RPMI7951 (cell line): Measurements from ENCODE around the gene STMN3. TPM values are rescaled to one million over a fixed set of nuclear protein-coding genes. Genes with fewer than 3 reads are reported as not detected.
"Not testable (repeated sequence)": the region's sequence is repeated elsewhere in the genome, so short reads cannot be mapped to it uniquely, and the experiment has no call there.

Source experiments
- DNase-seq: peaks from one replicate; pipeline ENCODE4 v3.0.0-alpha.2; 2012; ENCODE audit warnings: low read depth
- total RNA-seq: library from RNA; depleted of rRNA; stranded (reverse); fragments of >200 nt; shearing (Covaris generic); gene quantifications from 2 replicates; pipeline ENCODE4 v1.2.3, GENCODE V29; 2014

The STMN3 gene
- total RNA-seq, 1 experiment from 2014 or later: 75.3 TPM

DNA sequence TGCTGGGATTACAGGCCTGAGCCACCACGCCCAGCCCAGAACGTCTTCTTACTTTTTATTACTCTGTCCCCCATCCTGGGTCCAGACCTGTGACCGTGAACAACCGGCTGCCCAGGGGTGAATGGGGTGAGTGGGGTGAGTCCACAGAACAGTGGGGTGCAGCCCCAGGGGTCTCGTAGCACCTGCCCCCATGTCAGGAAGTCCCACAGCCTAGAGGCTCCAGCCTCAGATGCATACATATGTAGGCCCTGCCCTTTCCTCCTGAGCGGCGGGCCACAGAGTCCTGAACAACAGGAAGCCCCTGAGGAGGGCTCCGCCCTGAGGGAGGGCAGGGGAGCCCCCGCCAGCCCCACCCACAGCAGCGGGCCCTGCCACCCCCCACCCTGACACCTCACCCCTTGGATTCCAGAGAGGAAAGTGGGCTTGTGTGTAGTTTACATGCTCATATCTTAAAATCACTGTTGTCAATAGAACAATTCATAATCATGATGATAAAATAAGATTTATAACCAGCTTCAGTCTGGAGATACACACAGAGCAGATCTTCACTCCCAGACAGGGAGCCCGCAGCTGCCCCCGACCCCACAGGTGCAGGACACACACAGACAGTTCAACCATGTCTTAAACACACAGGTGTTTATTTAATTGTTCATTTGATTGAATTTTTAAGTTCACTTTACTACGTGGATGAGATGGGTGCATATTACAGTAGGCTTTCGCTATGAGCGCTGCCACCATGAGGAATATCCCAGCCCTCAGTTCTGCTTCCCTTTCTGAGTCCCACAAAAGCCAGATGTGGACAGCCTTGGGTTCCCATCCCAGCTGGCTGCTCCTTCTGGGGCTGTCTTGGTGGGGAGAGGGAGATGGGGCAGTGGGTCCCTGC is 13.9 kb downstream of the STMN3 start:
- no peak for DNase-seq

DNA sequence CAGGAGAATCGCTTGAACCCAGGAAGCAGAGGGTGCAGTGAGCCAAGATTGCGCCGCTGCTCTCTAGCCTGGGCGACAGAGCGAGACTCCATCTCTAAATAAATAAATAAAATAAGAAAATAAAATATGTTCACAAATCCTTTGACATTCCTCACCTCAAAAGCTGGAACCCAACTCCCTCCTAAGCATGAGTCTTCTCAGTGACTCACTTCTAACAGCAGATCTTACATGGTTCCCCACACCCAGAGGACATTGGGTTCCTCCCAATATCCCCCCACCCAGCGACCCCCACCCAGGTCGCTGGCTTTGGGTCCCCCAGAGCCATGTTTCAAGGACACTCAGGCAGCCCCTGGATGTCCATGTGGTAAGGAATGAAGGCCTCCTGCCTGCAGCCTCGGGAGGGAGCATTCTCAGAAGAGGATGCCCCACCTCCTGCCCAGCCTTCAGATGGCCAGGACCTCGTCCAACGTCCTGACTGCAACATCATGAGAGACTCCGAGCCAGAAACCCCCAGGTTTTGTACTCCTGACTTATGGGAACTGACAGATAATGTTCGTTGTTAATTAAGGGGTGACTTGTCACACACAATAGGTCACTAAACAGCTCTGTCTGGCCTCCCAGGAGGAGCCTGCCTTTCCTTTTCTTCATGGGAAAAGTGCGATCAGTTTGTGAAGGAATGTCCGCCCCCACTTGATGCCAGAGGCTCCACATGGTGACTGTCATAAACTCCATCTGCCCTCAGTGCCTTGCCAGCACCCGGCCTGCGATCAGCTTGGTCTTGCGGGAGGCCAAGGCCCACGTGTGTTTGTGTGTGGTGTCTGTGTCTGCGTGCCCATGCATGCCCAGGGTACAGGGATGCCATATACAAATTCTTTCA is 16.2 kb downstream of the STMN3 start:
- no peak for DNase-seq

DNA sequence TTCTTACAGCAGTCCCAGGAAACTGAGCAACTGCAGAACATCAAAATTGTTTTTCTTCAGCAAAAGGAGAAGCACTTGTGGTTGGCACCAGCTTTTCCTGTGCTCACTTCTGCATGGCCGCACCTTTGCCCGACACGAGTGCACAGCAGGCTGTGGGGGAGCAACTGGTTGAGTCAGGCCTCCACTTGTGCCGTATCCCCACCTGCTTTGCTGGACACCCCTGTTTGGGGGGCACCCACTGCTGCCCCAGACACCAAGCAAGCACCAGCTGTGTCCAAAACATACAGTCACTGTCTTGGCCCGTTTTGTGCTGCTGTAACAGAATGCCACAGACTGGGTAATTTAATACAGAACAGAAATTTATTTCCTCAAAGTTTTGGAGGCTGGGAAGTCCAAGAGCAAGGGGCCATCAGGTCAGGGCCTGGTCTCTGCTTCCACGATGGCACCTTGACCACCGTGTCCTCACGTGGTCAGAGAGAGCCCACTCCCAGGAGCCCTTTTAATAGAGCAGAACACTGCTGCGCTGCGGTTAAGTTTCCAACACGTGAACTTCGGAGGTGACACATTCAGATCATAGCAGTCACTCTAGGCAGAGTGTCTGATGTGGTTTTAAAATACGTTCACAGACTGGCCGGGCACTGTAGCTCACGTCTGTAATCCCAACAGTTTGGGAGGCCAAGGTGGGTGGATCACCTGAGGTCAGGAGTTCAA is 17.6 kb downstream of the STMN3 start:
- no peak for DNase-seq

DNA sequence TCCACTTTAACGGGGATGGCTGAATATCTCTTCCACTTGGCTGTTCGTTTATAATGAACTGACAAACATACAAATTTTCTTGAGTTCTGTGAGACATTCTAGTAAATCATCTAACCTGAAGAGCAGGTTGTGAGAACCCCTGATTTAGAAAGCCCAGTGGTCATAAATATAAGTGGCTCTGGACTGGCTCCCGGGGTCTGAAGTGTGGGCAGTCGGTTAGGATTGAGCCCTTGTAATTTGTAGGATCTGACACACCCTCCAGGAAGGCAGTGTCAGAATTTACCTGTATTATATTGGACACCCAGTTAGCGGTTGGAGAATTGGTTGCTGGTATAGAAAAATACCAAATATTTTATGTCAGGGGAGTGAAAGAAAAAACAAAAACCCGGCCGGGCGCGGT is 19.5 kb downstream of the STMN3 start:
- no peak for DNase-seq

DNA sequence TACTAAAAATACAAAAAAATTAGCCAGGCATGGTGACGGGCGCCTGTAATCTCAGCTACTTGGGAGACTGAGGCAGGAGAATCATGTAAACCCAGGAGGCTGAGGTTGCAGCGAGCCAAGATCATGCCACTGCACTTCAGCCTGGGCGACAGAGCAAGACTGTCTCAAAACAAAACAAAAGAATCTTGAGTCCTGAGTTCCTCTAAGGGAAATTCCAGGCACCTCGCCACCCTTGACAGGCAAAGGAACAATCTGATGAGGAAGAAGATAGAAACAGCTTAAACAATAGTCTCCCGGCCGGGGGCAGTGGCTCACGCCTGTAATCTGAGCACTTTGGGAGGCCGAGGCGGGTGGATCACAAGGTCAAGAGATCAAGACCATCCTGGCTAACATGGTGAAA is 21.8 kb downstream of the STMN3 start:
- not testable (repeated sequence) for DNase-seq

DNA sequence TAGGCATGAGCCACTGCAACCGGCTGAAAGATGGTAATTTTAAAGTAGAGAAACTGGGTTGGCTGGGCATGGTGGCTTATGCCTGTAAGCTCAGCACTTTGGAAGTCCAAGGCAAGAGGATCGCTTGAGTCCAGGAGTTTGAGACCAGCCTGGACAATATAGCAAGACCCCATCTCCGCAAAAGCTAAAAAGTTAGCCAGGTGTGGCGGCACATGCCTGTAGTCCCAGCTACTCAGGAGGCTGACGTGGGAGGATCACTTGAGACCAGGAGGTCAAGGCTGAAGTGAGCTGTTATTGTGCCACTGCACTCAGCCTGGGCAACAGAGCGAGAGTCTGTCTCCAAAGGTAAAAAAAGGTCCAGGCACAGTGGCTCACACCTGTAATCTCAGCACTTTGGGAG is 22.3 kb downstream of the STMN3 start:
- DNase-seq: not testable (repeated sequence)

DNA sequence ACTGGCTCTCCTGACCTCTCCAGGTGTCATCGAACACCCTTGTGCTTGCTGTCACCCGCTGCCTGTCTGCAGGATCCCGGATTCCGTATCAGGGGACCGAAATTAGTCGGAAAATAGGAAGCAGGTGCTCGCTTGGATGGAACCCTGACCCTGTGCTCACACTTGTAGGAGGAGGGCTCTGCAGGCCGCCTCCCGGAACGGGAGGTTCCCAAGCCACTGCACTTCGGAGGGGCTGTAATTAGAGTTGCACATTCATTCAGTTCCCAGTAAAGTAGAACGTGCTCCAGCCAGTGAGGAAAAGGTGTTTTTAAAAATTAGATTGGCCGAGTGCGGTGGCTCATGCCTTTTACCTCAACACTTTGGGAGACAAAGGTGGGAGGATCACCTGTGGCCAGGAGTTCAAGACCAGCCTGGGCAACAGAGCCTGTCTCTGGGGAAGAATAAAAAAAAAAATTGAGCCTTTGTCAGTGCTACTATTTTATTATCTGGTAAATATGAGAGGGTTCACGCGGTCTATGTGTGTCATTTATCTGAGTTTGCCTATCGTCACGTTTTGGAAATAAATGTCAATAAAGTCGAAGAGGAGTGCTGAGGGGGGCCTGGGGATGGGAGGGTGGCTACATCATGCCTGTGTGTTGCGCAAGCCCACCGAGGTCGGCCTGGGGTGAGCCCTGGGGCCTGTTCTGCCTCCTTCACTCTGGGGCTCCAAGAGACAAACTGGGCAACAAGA is 24.8 kb downstream of the STMN3 start:
- peak; percentile 85 for DNase-seq

DNA sequence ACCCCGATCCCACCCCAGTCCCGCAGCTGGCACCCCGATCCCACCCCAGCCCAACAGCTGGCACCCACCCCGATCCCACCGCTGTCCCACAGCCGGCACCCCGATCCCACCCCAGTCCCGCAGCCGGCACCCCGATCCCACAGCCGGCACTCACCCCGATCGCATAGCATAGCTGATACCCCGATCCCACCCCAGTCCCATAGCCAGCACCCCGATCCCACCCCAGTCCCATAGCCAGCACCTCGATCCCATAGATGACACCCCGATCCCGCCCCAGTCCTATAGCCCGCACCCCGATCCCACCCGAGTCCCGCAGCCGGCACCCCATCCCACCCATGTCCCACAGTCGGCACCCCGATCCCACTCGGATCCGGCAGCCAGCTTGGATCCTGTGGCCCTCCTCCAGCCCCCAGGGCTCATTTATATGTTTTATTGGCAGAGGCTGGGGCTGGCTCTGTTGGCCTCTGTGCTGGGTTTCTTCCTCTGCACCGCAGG is 25.4 kb downstream of the STMN3 start:
- DNase-seq: no peak

DNA sequence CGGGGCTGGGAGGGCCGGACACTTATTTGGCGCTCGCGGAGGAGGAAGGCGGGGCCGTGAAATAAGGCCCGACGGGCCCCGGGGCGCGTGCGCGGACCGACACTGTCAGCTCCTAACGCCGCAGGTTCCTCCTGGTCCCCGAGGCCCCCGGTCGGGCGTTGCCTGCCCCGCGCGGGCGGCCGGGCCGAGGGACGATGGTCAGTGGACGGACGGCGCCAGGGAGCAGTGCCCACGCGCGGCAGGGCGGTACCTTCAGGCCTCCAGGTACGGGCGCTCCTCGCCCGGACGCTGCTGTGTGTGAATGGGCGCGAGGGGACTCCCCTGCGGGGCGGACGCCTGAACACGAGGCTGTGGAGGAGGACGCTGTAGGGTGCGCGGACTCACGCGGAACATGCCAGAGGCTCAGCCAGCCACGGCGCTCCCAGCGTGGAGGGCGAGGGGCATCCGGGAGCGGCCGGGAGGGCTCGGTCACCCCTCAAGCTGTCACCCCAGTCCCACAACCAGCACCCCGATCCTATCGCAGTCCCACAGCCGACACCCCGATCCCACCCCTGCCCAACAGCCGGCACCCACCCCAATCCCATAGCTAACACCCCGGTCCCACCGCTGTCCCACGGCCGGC is 26.0 kb downstream of the STMN3 start:
- DNase-seq: peak; percentile 95

DNA sequence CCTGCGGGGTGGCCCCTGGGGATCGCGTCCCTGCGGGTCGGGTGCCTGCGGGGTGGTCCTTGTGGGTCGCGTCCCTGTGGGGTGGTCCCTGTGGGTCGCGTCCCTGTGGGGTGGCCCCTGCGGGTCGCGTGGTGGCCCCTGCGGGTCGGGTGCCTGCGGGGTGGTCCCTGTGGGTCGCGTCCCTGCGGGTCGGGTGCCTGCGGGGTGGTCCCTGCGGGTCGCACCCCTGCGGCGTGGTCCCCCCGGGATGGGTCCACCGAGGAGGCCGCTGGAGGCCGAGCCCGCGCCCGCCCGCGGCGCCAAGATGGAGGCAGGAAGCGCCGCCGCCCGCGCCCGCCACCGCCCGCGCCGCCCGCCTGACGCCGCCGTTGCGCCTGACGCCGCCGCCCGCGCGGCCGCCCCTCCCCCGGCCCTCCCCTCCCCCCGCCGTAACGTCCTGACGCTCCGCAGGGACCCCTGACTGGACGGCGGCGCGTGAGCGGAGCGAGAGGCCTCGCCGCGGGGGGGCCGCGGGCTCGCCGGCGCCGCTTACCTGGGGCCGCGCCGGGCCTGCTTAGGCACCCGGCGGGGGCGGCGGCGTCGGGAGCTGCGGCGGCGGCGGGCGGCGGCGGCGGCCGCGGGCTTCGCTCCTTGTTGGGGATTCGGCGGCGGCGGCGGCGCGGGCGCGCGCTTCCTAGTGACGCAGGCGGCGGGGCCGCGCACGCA is 26.6 kb downstream of the STMN3 start, which contains the start of gene GMEB2:
GMEB2 (minus strand) TSS at position 678 of the 705 bp plus-strand sequence. CDS start 7,704 bp downstream, outside the sequence.
- DNase-seq: peak; percentile 81

DNA sequence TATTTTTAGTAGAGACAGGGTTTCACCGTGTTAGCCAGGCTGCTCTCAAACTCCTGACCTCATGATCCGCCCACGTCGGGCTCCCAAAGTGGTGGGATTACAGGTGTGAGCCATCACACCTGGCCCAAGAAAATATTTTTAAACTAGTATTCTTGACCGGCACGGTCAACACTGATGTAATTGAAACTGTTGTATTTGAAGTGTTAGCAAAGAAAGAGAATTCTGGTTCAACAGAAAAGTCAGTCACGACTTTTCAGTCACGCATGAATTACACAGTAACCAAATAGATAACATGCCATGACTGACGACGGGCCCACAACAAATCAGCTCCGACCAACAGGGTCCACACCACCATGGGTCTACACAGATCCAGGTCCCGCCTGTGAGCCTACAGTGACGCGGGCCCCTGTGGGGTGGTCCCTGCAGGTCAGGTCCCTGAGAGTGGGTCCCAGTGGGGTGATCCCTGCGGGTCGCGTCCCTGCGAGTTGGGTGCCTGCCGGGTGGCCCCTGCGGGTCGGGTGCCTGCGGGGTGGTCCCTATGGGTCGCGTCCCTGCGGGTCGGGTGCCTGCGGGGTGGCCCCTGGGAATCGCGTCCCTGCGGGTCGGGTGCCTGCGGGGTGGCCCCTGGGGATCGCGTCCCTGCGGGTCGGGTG is 27.3 kb downstream of the STMN3 start:
- DNase-seq: peak; percentile 74

DNA sequence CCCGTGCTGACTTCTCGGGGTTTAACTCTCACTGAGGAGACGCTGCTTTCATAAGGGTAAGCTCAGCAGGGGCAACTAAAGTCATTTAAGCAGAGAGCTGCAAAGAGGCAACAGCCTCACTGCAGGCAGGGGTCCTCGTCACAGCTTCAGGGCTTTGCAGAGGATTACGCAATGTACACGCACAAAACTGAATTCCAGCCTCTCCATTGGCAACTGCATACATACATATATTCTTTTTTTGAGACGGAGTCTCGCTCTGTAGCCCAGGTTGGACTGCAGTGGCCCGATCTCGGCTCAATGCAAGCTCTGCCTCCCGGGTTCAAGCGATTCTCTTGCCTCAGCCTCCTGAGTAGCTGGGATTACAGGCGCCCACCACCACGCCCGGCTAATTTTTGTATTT is 28.7 kb downstream of the STMN3 start:
- DNase-seq: peak; percentile 19

DNA sequence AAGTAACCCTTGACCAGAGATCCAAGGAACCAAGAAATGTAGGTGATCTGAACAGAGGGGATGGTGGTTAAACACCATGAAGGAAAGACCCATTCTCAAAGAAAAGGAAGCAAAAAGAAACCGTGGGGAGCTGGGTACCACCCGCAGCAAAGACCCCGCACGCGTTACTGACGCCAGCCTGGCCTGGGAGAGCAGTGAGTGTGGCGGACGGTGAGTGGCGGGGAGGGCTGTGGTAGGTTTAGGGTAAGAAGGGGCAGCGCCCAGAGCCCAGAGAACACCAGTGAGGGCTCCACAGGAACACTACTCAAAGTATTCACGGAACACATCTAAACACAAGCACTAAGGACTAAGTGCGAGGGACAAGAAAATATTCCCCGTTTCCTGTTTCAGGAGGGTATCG is 30.5 kb downstream of the STMN3 start:
- no peak for DNase-seq

DNA sequence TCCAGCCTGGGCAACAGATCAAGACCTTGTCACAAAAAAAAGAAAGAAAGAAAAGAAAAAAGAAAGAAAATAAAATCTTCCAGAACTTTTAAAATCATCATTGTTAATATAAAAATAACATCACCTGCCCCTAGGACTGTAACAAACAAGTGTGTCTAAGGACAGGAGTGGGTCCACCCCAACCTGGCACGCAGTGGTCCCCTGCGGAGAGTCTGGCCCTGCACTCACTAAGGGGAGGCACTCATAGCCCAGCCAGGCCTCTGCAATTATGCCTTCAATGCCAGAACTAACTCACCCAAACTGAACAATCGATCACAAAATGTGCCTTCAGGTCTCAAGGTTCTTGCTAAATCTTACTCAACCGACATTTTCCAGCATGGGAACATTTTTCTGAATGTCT is 31.1 kb downstream of the STMN3 start:
- no peak for DNase-seq

DNA sequence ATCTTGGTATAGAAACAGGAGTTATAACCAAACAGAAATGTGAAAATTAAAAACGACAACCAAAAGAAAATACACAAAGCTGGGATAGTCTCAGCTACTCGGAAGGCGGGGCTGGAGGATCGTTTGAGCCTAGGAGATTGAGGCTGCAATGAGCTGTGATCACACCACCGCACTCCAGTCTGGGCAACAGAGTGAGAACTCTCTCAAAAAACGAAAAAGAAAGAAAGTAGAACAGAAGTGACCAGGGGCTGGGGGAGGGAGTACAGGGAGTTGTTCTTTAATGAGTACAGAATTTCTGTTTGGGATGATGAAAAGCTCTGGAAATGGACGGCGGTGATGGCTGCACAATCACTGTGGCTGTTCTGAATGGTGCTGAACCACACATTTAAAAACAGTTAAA is 32.2 kb downstream of the STMN3 start:
- DNase-seq: no peak

DNA sequence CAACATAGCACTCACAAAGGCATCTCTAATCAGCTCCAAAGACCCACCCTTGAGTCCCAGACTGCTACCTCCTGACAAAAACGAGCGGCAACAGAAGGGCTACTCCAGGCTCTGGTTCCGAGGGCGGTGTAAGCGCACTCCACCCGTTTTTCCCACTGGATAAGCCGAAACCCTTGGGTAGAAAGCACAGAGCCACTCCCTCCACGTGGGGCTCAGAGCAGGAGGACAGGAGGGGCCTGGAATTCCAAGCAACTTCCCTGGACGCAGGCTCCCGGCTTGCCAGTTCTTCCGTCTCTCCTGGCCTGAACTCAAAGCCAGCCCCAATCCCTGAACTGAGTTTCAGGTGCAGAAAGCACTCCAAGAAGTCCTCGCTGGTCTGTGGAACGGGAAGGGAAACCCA is 33.7 kb downstream of the STMN3 start:
- no peak for DNase-seq

DNA sequence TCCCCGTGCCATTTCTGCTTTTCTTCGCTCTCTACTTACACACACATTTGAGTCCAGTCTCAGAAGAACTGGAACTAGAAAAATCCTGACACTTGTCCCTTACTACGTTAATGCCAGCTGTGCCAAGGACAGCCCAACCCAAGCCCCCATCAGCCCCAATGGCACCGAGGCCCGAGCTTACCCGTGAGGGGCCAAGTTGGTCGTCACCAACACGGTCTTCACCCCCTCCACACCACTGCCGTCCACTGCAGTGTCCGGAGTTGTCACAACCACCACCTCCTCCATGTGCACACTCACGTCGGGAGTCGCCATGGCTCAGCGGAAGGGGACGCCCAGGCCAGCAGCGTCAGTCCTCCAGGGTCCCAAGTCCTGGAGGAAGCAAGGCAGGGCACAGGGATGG is 34.1 kb downstream of the STMN3 start:
- DNase-seq: no peak

DNA sequence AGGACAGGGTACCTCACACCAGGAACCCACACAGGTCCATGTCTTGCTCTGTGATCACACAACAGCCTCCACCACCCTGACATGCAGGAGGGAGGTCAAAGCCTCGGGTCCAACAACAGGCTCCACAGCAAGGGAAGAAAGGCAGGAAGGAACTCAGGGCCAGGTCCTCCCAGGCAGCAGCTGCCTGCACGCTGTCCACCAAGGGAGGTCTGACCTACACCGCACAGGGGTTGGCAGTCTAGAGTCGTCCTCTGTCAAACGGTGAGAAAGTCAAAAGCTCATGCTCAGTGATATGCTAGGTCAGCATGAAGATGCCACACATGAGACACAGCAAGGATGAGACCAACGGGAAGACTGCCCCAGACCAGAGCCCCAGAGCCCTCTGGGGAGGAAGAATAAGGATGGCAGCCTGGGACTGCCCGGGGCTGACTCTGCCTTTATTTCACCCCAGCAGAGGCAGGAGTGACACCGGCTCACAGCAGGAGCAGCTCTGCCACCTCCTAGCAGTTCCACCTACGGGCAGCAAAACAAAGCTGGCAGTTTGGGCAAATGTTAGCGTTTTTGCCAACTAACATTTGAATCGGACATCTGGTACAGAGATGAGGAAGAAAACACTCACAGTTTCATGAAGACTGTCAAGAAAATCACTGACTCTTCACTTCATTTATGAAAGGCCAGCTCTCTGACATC is 34.8 kb downstream of the STMN3 start:
- no peak for DNase-seq

DNA sequence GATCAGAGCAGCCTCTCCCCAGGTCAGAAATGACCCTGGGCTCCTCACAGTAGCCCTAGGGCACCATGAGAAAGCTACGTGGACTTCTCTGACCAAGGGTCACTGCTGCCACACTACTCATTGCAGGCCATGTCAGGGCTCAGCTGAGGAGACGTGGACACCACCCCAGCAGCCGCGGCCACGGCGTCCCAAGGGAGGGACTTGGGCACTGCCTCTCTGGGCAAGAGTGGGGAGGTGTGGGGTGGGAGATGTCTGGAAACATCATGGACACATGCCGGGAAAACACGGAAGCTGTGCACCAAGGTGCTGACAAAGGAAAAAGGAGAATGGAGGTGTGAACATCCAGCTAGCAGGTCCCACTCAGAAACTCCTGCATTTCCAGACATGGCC is 35.4 kb downstream of the STMN3 start:
- no peak for DNase-seq
